Measurements from ENCODE around the gene CFAP43.

Gene CFAP43

GRCh38 chr10:104142081-104142480 is 90.1 kb downstream of the CFAP43 start:
- no peak for TF ChIP-seq CTCF (conservative IDR thresholded peaks at IDR 0.05; ENCODE audit: low read depth, low read length)
- no peak for DNase-seq (ENCODE audit: low read depth)
- H3K4me3 ChIP-seq (ENCODE audit: low read depth, low read length) = no peak overlapping the region

GRCh38 chr10:104139221-104139620 is 92.9 kb downstream of the CFAP43 start:
- DNase-seq (ENCODE audit: low read depth) = peak; percentile 41
- no peak overlapping the region for H3K4me3 ChIP-seq (ENCODE audit: low read depth, low read length)
- TF ChIP-seq CTCF (conservative IDR thresholded peaks at IDR 0.05; ENCODE audit: low read depth, low read length) = peak; percentile 63

GRCh38 chr10:104138131-104138530 is 94.0 kb downstream of the CFAP43 start:
- no peak for TF ChIP-seq CTCF (conservative IDR thresholded peaks at IDR 0.05; ENCODE audit: low read depth, low read length)
- DNase-seq (ENCODE audit: low read depth) = no peak
- no peak overlapping the region for H3K4me3 ChIP-seq (ENCODE audit: low read depth, low read length)

GRCh38 chr10:104130041-104130440 is 102.1 kb downstream of the CFAP43 start:
- H3K4me3 ChIP-seq (ENCODE audit: low read depth, low read length) = no peak overlapping the region
- TF ChIP-seq CTCF (conservative IDR thresholded peaks at IDR 0.05; ENCODE audit: low read depth, low read length) = no peak
- no peak for DNase-seq (ENCODE audit: low read depth)

- no peak for TF ChIP-seq CTCF (conservative IDR thresholded peaks at IDR 0.05; ENCODE audit: low read depth, low read length)
- no peak overlapping the region for H3K4me3 ChIP-seq (ENCODE audit: low read depth, low read length)
- DNase-seq (ENCODE audit: low read depth) = peak; percentile 47
Observed at GRCh38 chr10:104128214-104128613, 104.0 kb downstream of the CFAP43 start.

- DNase-seq (ENCODE audit: low read depth) = no peak
- peak; percentile 2 for TF ChIP-seq CTCF (conservative IDR thresholded peaks at IDR 0.05; ENCODE audit: low read depth, low read length)
- no peak overlapping the region for H3K4me3 ChIP-seq (ENCODE audit: low read depth, low read length)
Observed at GRCh38 chr10:104127411-104127810, 104.8 kb downstream of the CFAP43 start.

GRCh38 chr10:104123397-104123796 is 108.8 kb downstream of the CFAP43 start:
- no peak overlapping the region for H3K4me3 ChIP-seq (ENCODE audit: low read depth, low read length)
- peak; percentile 63 for DNase-seq (ENCODE audit: low read depth)
- TF ChIP-seq CTCF (conservative IDR thresholded peaks at IDR 0.05; ENCODE audit: low read depth, low read length) = peak; percentile 57
